Colonic mucosa (tissue), 4 donors: ENCODE data around the gene TUG1. TPM values are rescaled to one million over a fixed set of nuclear protein-coding genes. Genes with fewer than 3 reads are reported as not detected.

ENCODE experiments used
- DNase-seq: peaks from one replicate; pipeline ENCODE4 v3.0.0-alpha.2; 2020
- H3K27ac ChIP-seq: fragments of 200-600 bp; one replicate; pipeline ENCODE4 v1.8.0; 2021
- H3K27me3 ChIP-seq: fragments of 200-600 bp; one replicate; pipeline ENCODE4 v1.8.0; 2021
- H3K36me3 ChIP-seq: fragments of 200-600 bp; one replicate; pipeline ENCODE4 v1.8.0; 2021
- H3K4me1 ChIP-seq: fragments of 200-600 bp; one replicate; pipeline ENCODE4 v1.8.0; 2021; ENCODE audit warnings: mild to moderate bottlenecking
- H3K4me3 ChIP-seq: fragments of 200-600 bp; one replicate; pipeline ENCODE4 v1.8.0; 2021
- H3K9ac ChIP-seq, 2 donors: one replicate each; pipeline ENCODE4 v1.7.0; 2013; ENCODE audit warnings: control low read depth in 2 of 2, low read depth in 2 of 2, low read length in 2 of 2
- H3K9me3 ChIP-seq: fragments of 200-600 bp; one replicate; pipeline ENCODE4 v1.8.0; 2021
- intact Hi-C: fragments of 100-400 bp; cut with DNase I; formaldehyde crosslinking; loops from one replicate; pipeline ENCODE4 v1.14.1; 2022
- total RNA-seq, 2 donors: library from RNA; stranded (reverse); fragmentation: NEBNext Ultra II Directional in 1 of 2; extraction: Animal tissue kit (Norgen Biotek cat#: 25700) in 1 of 2; gene quantifications; one replicate each; pipeline ENCODE4 v1.2.1, GENCODE V29; 2021
- TF ChIP-seq, protein P1 (sequence below): fragments of 200-600 bp; IDR thresholded peaks from one replicate; pipeline ENCODE4 v1.8.0; 2022; ENCODE audit warnings: antibody characterized with exemption, mild to moderate bottlenecking
- donor health status: healthy.
- donor health status: DM: no; HTN: no; CAD: no.
- donor health status: DM: no; HTN: no; CAD: no.

The TUG1 gene
- total RNA-seq, 2 donors from 2014 or later: 63.0 to 66.6 TPM

DNA sequence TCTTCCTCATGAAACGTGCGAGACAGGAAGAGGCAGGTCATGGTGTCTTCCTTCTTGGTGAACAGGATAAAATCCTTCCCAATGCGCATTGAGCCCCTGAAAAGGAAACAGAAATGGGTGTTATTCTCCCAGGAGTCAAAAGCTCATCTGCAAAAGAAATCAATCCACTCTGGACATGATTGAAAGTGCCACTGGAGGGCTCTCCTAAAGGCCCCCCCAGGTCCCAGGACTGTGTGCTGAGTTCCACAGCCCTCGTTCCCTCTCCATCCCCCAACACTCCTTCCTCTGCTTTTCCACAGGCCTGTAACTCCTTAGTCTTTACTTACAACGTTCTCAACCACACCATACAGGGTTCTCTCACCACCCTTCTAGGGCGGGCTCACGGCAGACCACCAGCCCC is 22.7 kb upstream of the TUG1 start:
- DNase-seq: no peak
- Histone ChIP-seq H3K27me3 (no peaks in the 10 kb centered on the region), H3K36me3 (peaks cover 13% of the 10 kb centered on the region), H3K4me1 (no peaks in the 10 kb centered on the region), H3K27ac (no peak overlapping the region), H3K9ac (no peak overlapping the region), H3K9me3 (no peaks in the 10 kb centered on the region), H3K4me3 (no peak overlapping the region)
- intact Hi-C loops: loop anchor here (2.0 kb wide), 1 partner anchor 202 kb away; no protein-coding TSS in a partner anchor
- TF ChIP-seq, protein P1, sequence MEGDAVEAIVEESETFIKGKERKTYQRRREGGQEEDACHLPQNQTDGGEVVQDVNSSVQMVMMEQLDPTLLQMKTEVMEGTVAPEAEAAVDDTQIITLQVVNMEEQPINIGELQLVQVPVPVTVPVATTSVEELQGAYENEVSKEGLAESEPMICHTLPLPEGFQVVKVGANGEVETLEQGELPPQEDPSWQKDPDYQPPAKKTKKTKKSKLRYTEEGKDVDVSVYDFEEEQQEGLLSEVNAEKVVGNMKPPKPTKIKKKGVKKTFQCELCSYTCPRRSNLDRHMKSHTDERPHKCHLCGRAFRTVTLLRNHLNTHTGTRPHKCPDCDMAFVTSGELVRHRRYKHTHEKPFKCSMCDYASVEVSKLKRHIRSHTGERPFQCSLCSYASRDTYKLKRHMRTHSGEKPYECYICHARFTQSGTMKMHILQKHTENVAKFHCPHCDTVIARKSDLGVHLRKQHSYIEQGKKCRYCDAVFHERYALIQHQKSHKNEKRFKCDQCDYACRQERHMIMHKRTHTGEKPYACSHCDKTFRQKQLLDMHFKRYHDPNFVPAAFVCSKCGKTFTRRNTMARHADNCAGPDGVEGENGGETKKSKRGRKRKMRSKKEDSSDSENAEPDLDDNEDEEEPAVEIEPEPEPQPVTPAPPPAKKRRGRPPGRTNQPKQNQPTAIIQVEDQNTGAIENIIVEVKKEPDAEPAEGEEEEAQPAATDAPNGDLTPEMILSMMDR: no peak

DNA sequence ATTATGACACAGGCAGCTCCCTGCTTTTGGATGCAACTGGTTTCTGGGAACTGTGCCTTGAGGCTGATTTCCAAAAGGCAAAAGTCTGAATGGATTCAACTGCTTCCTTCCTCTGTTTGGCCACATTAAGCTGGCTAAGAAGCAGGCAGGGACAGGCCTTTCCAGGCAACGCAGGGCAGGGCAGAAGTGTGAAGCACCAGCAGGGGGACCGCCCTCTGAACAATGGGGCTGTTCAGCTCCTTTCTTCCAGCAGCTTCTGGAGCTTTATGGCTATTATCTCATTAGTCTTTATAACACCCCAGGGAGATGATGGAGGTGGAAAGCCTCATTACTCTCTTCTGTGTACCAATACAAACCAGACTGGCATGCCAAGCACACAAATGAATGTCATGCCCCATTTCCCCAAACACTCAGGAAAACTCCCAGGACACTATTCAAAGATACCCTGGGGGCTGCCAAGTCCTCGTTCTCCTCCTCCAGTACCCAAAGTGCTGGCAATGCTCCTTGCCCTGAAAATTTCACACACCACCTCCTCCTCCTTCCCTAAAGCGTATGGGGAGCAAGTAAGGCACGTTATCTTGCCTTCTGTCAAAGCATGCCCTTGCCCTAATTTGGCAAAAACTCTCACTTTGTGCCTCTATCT is 21.8 kb upstream of the TUG1 start:
- no peak overlapping the region for H3K4me3 ChIP-seq
- H3K9ac ChIP-seq: peak overlapping the region in 1 of 2 donors; percentile 21
- TF ChIP-seq, protein P1: no peak
- H3K4me1 ChIP-seq: no peaks in the 10 kb centered on the region
- no peak for DNase-seq
- intact Hi-C loops: loop anchor here (2.0 kb wide), 1 partner anchor 202 kb away; no protein-coding TSS in a partner anchor
- no peaks in the 10 kb centered on the region for H3K9me3 ChIP-seq
- H3K27me3 ChIP-seq: no peaks in the 10 kb centered on the region
- H3K36me3 ChIP-seq: peaks cover 6% of the 10 kb centered on the region
- no peak overlapping the region for H3K27ac ChIP-seq

DNA sequence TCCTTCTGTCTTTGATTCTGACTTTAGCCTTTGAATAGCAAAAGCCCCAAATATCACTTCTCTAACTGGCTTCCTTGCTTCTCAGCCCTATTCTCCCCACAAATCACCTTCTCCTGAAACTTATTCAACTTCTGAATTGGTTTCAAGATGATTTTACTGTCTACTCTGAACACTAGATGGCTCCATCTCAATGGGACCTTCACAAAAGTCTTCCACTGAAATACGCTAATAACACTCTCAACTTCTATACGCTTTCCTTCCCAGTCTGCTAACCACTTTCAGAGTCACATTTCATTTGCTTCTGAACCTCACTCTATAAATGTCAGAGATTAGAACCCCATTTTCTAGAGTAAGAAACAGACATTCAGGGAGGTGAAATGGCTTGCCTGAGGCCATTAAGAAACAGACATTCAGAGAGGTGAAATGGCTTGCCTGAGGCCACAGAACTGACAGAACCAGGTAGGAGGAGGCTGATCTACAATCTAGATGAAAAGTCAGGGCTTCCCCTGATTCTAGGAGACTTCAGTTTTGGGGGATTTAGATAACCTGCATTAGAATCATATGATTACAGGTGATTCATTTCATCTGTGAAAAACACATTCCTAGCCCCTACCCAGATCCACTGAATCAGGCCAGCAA is 21.1 kb upstream of the TUG1 start:
- Histone ChIP-seq H3K27ac (no peak overlapping the region), H3K4me3 (no peak overlapping the region), H3K9ac (peak overlapping the region in 1 of 2 donors; percentile 2), H3K9me3 (no peaks in the 10 kb centered on the region), H3K27me3 (no peaks in the 10 kb centered on the region), H3K36me3 (peaks cover 4% of the 10 kb centered on the region), H3K4me1 (no peaks in the 10 kb centered on the region)
- DNase-seq: no peak
- TF ChIP-seq, protein P1: peak; percentile 36
- intact Hi-C loops: loop anchor here (1.0 to 2.0 kb wide), 2 partner anchors 137 to 201 kb away; no protein-coding TSS in a partner anchor

DNA sequence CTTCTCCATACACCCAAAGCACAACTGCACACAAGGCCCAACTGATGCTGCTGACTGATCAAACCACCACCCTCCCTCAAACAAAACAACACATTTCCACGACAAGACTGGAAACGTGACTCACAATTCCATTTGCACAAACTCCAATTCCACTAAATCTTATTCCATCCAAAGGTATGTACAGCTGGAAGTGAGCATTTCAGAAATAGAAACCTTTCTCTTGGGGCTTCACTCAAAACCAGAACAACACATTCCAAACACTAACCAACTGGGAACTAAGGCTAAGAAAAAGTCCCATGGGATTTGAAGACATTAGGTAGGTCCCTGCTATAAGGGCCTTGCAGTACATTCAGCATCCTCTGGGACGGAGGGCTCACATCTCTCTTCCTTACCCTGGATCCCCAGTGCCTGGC is 20.1 kb upstream of the TUG1 start:
- intact Hi-C loops: loop anchor here (1.0 kb wide), 1 partner anchor 136 kb away; no protein-coding TSS in a partner anchor
- Histone ChIP-seq H3K27me3 (no peaks in the 10 kb centered on the region), H3K4me1 (no peaks in the 10 kb centered on the region), H3K27ac (no peak overlapping the region), H3K9ac (no peak overlapping the region), H3K4me3 (no peak overlapping the region), H3K36me3 (peaks cover 4% of the 10 kb centered on the region), H3K9me3 (no peaks in the 10 kb centered on the region)
- no peak for DNase-seq
- TF ChIP-seq, protein P1: no peak

DNA sequence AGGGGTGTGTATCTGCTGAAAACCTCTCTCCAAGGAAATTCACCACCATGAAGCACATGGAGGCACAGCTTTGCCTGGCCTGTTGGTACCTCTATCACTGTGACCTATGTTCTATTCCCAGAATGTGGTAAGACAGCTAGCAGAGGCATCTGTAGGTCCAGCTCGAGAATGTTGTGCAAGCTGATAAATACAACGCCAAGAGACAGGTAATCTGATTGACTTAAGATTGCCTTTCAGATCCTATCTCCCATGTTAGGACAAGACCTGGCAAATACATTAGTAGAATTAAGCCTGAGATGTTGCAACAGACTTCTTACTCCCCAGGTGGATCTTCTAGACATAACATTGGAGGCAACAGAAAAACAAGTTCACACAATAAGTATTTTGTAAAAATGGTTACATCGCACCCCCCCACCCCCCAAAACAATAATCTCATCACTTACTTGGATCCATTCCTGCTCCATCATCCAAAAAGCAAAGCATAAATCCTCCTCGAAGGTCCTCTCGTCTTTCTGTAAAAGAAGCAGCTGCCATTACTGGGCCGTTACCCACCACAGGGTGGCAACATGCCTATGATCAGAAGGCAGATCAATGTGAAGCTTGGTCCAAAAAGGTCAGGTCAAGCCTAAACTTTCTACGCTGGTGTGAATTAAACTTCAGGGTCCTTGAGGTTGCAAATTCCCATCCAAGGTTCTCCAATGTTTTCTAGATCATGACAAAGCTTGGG is 19.0 kb upstream of the TUG1 start:
- DNase-seq: no peak
- Histone ChIP-seq H3K27me3 (no peaks in the 10 kb centered on the region), H3K9me3 (no peaks in the 10 kb centered on the region), H3K4me3 (no peak overlapping the region), H3K4me1 (no peaks in the 10 kb centered on the region), H3K9ac (no peak overlapping the region), H3K27ac (no peak overlapping the region), H3K36me3 (peaks cover 4% of the 10 kb centered on the region)
- TF ChIP-seq, protein P1: no peak
- intact Hi-C loops: no loop called here
